Muscle layer of colon (tissue), 2 donors: ENCODE measurements around the gene KCNG4.

Source experiments
- H3K27ac ChIP-seq: one replicate; pipeline ENCODE4 v1.7.0; 2013; ENCODE audit warnings: low read depth, mild to moderate bottlenecking, low read length, moderate library complexity
- H3K27me3 ChIP-seq, 2 donors: one replicate each; pipeline ENCODE4 v1.7.0; 2013; ENCODE audit warnings: low read length in 2 of 2, mild to moderate bottlenecking in 2 of 2; ENCODE audit not compliant: insufficient read depth in 2 of 2, control insufficient read depth in 1 of 2
- H3K36me3 ChIP-seq: one replicate; pipeline ENCODE4 v1.7.0; 2013; ENCODE audit warnings: mild to moderate bottlenecking, low read length; ENCODE audit not compliant: insufficient read depth
- H3K4me1 ChIP-seq: one replicate; pipeline ENCODE4 v1.7.0; 2013; ENCODE audit warnings: mild to moderate bottlenecking, low read length; ENCODE audit not compliant: insufficient read depth
- H3K4me3 ChIP-seq, 2 donors: one replicate each; pipeline ENCODE4 v1.7.0; 2013; ENCODE audit warnings: low read length in 2 of 2, low read depth in 1 of 2, mild to moderate bottlenecking in 1 of 2, moderate library complexity in 1 of 2
- H3K9ac ChIP-seq: one replicate; pipeline ENCODE4 v1.7.0; 2013; ENCODE audit warnings: low read length
- H3K9me3 ChIP-seq: one replicate; pipeline ENCODE4 v1.7.0; 2013; ENCODE audit warnings: mild to moderate bottlenecking, low read length
- donor health status: abdominal sarcoma.
- donor health status: Adenocarcinoma of cecum.

The KCNG4 gene

GRCh38 chr16:84244728-84245127, 4.9 kb upstream of the KCNG4 start:
- no peaks in the 10 kb centered on the region for H3K9me3 ChIP-seq
- H3K4me1 ChIP-seq = no peaks in the 10 kb centered on the region
- H3K4me3 ChIP-seq = no peak overlapping the region
- no peak overlapping the region for H3K9ac ChIP-seq
- no peak overlapping the region for H3K27ac ChIP-seq
- H3K36me3 ChIP-seq = no peaks in the 10 kb centered on the region
- no peaks in the 10 kb centered on the region for H3K27me3 ChIP-seq

GRCh38 chr16:84243732-84244131, 3.9 kb upstream of the KCNG4 start:
- no peak overlapping the region for H3K4me3 ChIP-seq
- H3K36me3 ChIP-seq = no peaks in the 10 kb centered on the region
- no peak overlapping the region for H3K9ac ChIP-seq
- H3K27ac ChIP-seq = no peak overlapping the region
- no peaks in the 10 kb centered on the region for H3K27me3 ChIP-seq
- H3K9me3 ChIP-seq = no peaks in the 10 kb centered on the region
- H3K4me1 ChIP-seq = no peaks in the 10 kb centered on the region

- Histone ChIP-seq H3K27me3 (no peaks in the 10 kb centered on the region), H3K4me3 (no peak overlapping the region), H3K9me3 (no peaks in the 10 kb centered on the region), H3K9ac (no peak overlapping the region), H3K4me1 (no peaks in the 10 kb centered on the region), H3K36me3 (no peaks in the 10 kb centered on the region), H3K27ac (no peak overlapping the region)
These were observed 3.0 kb upstream of the KCNG4 start for GRCh38 chr16:84242839-84243238.

GRCh38 chr16:84241778-84242177, 2.0 kb upstream of the KCNG4 start:
- no peaks in the 10 kb centered on the region for H3K9me3 ChIP-seq
- H3K4me3 ChIP-seq = no peak overlapping the region
- no peak overlapping the region for H3K9ac ChIP-seq
- no peaks in the 10 kb centered on the region for H3K36me3 ChIP-seq
- no peak overlapping the region for H3K27ac ChIP-seq
- no peaks in the 10 kb centered on the region for H3K27me3 ChIP-seq
- no peaks in the 10 kb centered on the region for H3K4me1 ChIP-seq

DNA sequence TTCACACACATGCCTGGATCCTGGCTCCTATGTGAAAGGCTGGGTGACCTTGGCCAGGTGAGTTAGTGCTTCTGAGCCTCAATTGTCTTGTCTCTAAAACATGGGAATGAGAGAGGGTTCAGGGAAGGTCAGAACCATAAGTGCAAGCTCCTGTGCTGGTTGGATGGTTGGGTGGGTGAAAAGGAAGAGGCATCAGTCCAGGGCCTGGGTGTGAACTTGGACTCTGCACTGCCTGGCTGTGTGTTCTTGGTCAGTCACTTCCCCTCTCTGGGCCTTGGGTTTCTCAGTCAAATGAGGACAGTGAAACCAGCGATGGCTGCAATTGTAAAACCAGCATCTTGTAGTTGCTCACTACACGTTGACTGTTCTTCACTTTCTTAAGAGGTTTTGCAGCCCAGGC, 643 bp upstream of the KCNG4 start:
- Histone ChIP-seq H3K4me1 (peaks cover 2% of the 10 kb centered on the region), H3K27ac (no peak overlapping the region), H3K27me3 (no peaks in the 10 kb centered on the region), H3K36me3 (no peaks in the 10 kb centered on the region), H3K9me3 (no peaks in the 10 kb centered on the region), H3K9ac (no peak overlapping the region), H3K4me3 (no peak overlapping the region)

GRCh38 chr16:84239141-84239769, 557 bp downstream of the KCNG4 start:
- Histone ChIP-seq H3K27ac (no peak overlapping the region), H3K27me3 (no peaks in the 10 kb centered on the region)

DNA sequence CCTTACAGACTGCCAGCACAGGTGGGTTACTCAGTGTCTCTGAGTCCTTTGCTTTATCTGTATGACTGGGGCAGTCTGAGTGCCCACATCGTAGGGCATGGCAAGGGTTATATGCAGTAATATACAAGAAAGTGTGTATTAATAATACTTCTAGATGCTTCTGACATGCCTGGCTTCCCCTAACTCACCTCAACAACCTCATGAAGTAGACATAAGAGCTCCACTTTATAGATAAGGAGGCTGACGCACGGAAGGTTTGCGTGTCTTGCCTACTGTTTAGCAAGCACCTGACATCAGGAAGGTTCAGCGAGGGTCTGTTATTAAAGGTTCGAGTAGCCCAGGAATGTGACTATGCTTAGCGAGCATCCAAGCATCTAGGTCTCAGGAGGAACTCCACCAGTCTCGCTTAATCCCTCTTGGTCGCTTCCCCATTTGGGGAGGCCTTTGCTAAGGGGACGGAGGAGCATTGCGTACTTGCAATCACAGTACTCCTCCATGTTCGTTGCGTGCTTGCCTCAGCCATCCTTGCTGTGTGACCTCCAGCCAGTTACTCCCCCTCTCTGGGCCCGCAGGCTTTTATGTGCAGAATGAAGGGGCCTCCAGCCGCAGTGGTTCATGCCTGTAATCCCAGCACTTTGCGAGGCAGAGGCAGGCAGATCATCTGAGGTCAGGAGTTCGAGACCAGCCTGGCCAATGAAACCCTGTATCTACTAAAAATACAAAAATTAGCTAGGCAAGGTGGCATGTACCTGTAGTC, 1.6 kb downstream of the KCNG4 start:
- H3K27ac ChIP-seq = no peak overlapping the region
- no peaks in the 10 kb centered on the region for H3K27me3 ChIP-seq
- H3K9me3 ChIP-seq = no peaks in the 10 kb centered on the region
- H3K36me3 ChIP-seq = no peaks in the 10 kb centered on the region
- H3K4me3 ChIP-seq = no peak overlapping the region
- peaks cover 8% of the 10 kb centered on the region for H3K4me1 ChIP-seq
- no peak overlapping the region for H3K9ac ChIP-seq

More at GRCh38 chr16:84239141-84239769, 557 bp downstream of the KCNG4 start:
- H3K36me3 ChIP-seq = no peaks in the 10 kb centered on the region
- H3K4me1 ChIP-seq = peaks cover 8% of the 10 kb centered on the region
- no peak overlapping the region for H3K4me3 ChIP-seq
- H3K9ac ChIP-seq = no peak overlapping the region
- H3K9me3 ChIP-seq = no peaks in the 10 kb centered on the region

DNA sequence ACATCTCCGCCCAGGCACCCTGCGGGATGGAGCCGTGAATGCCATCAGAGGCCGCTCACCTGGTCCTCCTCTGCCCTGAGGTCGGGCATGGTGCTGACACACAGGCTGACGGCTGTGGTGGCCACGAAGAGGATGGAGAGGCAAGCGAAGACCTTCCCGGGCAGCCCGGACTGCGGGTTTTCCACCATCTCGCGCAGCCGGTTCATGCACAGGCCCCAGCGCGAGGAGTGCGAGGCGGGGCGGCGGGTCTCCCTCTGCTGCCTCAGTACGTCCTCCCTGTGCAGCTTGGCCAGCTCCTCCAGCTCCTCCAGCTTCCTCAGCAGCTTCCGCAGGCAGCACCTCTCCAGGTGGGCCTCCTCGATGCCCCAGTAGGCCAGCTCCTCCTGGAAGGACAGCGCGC, 3.1 kb downstream of the KCNG4 start:
- no peak overlapping the region for H3K4me3 ChIP-seq
- no peak overlapping the region for H3K9ac ChIP-seq
- H3K36me3 ChIP-seq = no peaks in the 10 kb centered on the region
- H3K27me3 ChIP-seq = no peaks in the 10 kb centered on the region
- no peak overlapping the region for H3K27ac ChIP-seq
- no peaks in the 10 kb centered on the region for H3K9me3 ChIP-seq
- peaks cover 8% of the 10 kb centered on the region for H3K4me1 ChIP-seq

DNA sequence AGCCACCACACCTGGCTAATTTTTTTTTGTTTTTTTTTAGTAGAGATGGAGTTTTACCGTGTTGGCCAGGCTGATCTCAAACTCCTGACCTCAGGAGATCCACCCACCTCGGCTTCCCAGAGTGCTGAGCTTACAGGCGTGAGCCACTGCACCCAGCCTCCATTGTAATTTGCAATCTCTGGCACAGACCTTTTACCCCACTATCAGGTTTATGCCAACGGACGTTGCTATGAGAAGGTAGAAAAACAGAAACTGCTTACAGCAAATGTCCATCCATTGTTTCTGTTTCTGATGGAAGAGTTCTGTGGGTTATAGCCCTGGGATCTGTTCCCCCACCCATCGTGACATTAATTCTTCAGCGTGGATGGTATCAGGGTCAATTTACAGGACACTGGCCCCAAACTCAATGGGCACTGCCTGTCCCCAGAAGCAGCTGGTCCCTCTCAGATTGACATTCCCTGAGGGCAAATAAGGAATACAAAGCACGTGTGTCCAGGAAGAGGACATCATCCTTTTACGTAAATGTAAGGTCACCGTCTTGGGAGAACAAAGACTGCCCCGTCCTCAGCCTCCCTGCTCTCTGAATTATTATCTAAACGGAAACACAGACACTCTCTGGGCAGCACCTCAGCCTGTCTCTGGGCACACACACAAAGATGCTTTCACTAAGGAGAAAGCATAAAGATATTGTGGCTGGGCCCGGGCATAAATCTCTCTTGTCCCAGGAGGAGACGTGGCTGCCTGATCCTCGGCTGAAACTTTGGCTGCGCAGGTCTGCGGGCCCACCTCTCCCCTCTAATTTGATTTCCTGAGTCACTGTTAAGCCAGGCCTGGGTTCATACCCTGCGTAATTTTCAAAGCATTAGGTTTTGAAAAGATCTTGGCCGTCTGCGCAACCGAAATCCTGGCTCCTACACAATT, 5.2 kb downstream of the KCNG4 start:
- Histone ChIP-seq H3K36me3 (no peaks in the 10 kb centered on the region), H3K27ac (peak overlapping the region; percentile 67), H3K9ac (no peak overlapping the region), H3K4me1 (peaks cover 8% of the 10 kb centered on the region), H3K27me3 (no peaks in the 10 kb centered on the region), H3K9me3 (no peaks in the 10 kb centered on the region), H3K4me3 (no peak overlapping the region)

- Histone ChIP-seq H3K9ac (no peak overlapping the region), H3K4me3 (no peak overlapping the region), H3K4me1 (peaks cover 8% of the 10 kb centered on the region), H3K36me3 (no peaks in the 10 kb centered on the region), H3K9me3 (no peaks in the 10 kb centered on the region), H3K27me3 (no peaks in the 10 kb centered on the region), H3K27ac (no peak overlapping the region)
These were observed 6.1 kb downstream of the KCNG4 start for GRCh38 chr16:84233748-84234147.

DNA sequence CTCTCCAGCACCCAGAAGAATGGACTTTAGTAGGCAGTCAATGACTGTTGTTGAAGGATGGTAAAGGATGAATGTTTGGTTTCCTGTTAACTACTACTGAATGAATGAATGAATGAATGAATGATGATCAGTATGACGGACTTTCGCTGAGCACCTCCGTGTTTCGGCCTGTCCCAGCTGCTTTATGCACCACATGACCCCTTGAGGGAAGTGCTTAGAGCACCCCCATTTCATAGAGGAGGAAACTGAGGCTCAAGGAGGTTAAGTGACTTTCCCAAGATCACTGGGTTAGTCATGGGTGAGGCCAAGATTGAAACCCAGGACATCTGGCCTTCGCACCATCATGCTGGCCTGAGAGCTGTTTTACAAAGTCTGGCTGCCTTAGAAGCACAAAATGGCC, 6.8 kb downstream of the KCNG4 start:
- no peaks in the 10 kb centered on the region for H3K27me3 ChIP-seq
- peaks cover 14% of the 10 kb centered on the region for H3K4me1 ChIP-seq
- H3K4me3 ChIP-seq = no peak overlapping the region
- H3K9ac ChIP-seq = no peak overlapping the region
- no peaks in the 10 kb centered on the region for H3K36me3 ChIP-seq
- H3K9me3 ChIP-seq = no peaks in the 10 kb centered on the region
- no peak overlapping the region for H3K27ac ChIP-seq
